Measurements from ENCODE around the gene MSLN. TPM values are rescaled to one million over a fixed set of nuclear protein-coding genes. Genes with fewer than 3 reads are reported as not detected.
"Not testable (repeated sequence)": the region's sequence is repeated elsewhere in the genome, so short reads cannot be mapped to it uniquely, and the experiment has no call there.

Gene MSLN
- polyA plus RNA-seq, 5 donors, result 9.5 to 33.2 (median 18.5) TPM

GRCh38 chr16:770411-770810 is 9.9 kb downstream of the MSLN start:
- no peak for DNase-seq

- DNase-seq, result no peak
Observed at GRCh38 chr16:772959-773358, 12.4 kb downstream of the MSLN start.

- no peak for DNase-seq
Observed at GRCh38 chr16:774086-775001, 13.8 kb downstream of the MSLN start.

- DNase-seq, result no peak
Observed at GRCh38 chr16:775236-775796, 14.8 kb downstream of the MSLN start.

- DNase-seq, result not testable (repeated sequence)
Observed at GRCh38 chr16:776298-776697, 15.8 kb downstream of the MSLN start.

GRCh38 chr16:776824-777223 is 16.3 kb downstream of the MSLN start:
- DNase-seq, result no peak

GRCh38 chr16:777826-778225 is 17.3 kb downstream of the MSLN start:
- no peak for DNase-seq

- DNase-seq, result no peak
Observed at GRCh38 chr16:778447-778846, 17.9 kb downstream of the MSLN start.

- DNase-seq, result no peak
Observed at GRCh38 chr16:778909-779527, 18.5 kb downstream of the MSLN start.

GRCh38 chr16:779561-779960 is 19.0 kb downstream of the MSLN start:
- no peak for DNase-seq

GRCh38 chr16:780296-780695 is 19.8 kb downstream of the MSLN start:
- no peak for DNase-seq

GRCh38 chr16:781346-782010 is 20.9 kb downstream of the MSLN start:
- no peak for DNase-seq

- no peak for DNase-seq
Observed at GRCh38 chr16:782258-782657, 21.7 kb downstream of the MSLN start.

- DNase-seq, result no peak
Observed at GRCh38 chr16:782766-783403, 22.4 kb downstream of the MSLN start.

GRCh38 chr16:783404-784161 is 23.0 kb downstream of the MSLN start:
- no peak for DNase-seq

GRCh38 chr16:784431-784830 is 23.9 kb downstream of the MSLN start:
- DNase-seq, result no peak

GRCh38 chr16:785563-786535 is 25.3 kb downstream of the MSLN start:
- no peak for DNase-seq

GRCh38 chr16:787321-787966 is 26.9 kb downstream of the MSLN start:
- no peak for DNase-seq

- no peak for DNase-seq
Observed at GRCh38 chr16:787978-788398, 27.5 kb downstream of the MSLN start, which contains the start of gene RPUSD1. RPUSD1 (minus strand) TSS chr16:788381; CDS start chr16:787737, 644 bp downstream.
